Gastrocnemius medialis (tissue), 4 donors: ENCODE data around the gene KRT82. TPM values are rescaled to one million over a fixed set of nuclear protein-coding genes. Genes with fewer than 3 reads are reported as not detected.

Experiments
- ATAC-seq, 2 donors: fragments of 150-250 bp; one replicate each; pipeline ENCODE4 v1.9.1; 2016
- DNase-seq, 2 donors: peaks; one replicate each; pipeline ENCODE4 v3.0.0-alpha.2; 2019
- H3K27ac ChIP-seq, 4 donors: fragments of 200-600 bp; sonication (generic); 1 replicate in 1 of 4; 2 replicates in 3 of 4; pipeline ENCODE4 v1.5.1; 2016 to 2018; ENCODE audit warnings: mild to moderate bottlenecking in 2 of 4, moderate library complexity in 1 of 4
- H3K27me3 ChIP-seq, 3 donors: fragments of 200-600 bp; sonication (generic) in 2 of 3; 1 replicate in 1 of 3; 2 replicates in 2 of 3; pipeline versions ENCODE4 v1.5.1 to v1.6.0; 2016 to 2019; ENCODE audit warnings: mild to moderate bottlenecking in 1 of 3, moderate library complexity in 1 of 3
- H3K36me3 ChIP-seq, 2 donors: fragments of 200-600 bp; sonication (generic) in 1 of 2; one replicate each; pipeline ENCODE4 v1.5.1; 2017 to 2018
- H3K4me1 ChIP-seq, 2 donors: fragments of 200-600 bp; sonication (generic) in 1 of 2; one replicate each; pipeline ENCODE4 v1.5.1; 2016 to 2017; ENCODE audit warnings: mild to moderate bottlenecking in 2 of 2
- H3K4me3 ChIP-seq, 4 donors: fragments of 200-600 bp; sonication (generic) in 3 of 4; 1 replicate in 1 of 4; 2 replicates in 3 of 4; pipeline ENCODE4 v1.5.1; 2016 to 2019; ENCODE audit warnings: mild to moderate bottlenecking in 2 of 4
- H3K9me3 ChIP-seq, 3 donors: fragments of 200-600 bp; sonication (generic) in 2 of 3; 1 replicate in 1 of 3; 2 replicates in 2 of 3; pipeline ENCODE4 v1.5.1; 2016 to 2019
- POLR2A ChIP-seq, 2 donors: fragments of 450-650 bp; IDR thresholded peaks; one replicate each; pipeline ENCODE4 v1.6.1; 2017; ENCODE audit warnings: antibody characterized with exemption in 2 of 2, mild to moderate bottlenecking in 2 of 2, moderate library complexity in 2 of 2
- in situ Hi-C, 4 donors: fragments of 200-750 bp; cut with MboI; loops; one replicate each; pipeline versions ENCODE4 v1.15.0 to v1.8.0; 2017; ENCODE audit warnings: low sequenced_read_pairs in 4 of 4
- intact Hi-C: fragments of 100-400 bp; cut with DNase I; formaldehyde crosslinking; loops from one replicate; pipeline ENCODE4 v1.15.1; 2023; ENCODE audit warnings: low total_unique reads
- total RNA-seq, 4 donors: library from RNA; depleted of rRNA; stranded (reverse); fragments of >200 nt; gene quantifications; one replicate each; pipeline versions ENCODE4 v1.1.0 to v1.2.3, GENCODE V29; 2016
- TF ChIP-seq, protein P1 (sequence below), 5 experiments: fragments of 450-650 bp in 3 of 5; fragments of 200-600 bp in 2 of 5; sonication (generic) in 2 of 5; IDR thresholded peaks in 4 of 5; conservative IDR thresholded peaks in 1 of 5; 1 replicate in 4 of 5; 2 replicates in 1 of 5; pipeline ENCODE4 v1.5.1; 2016 to 2019; ENCODE audit warnings: antibody characterized with exemption in 5 of 5, mild to moderate bottlenecking in 3 of 5, moderate library complexity in 3 of 5

KRT82 gene
- total RNA-seq, 4 donors from 2014 or later: not detected

DNA sequence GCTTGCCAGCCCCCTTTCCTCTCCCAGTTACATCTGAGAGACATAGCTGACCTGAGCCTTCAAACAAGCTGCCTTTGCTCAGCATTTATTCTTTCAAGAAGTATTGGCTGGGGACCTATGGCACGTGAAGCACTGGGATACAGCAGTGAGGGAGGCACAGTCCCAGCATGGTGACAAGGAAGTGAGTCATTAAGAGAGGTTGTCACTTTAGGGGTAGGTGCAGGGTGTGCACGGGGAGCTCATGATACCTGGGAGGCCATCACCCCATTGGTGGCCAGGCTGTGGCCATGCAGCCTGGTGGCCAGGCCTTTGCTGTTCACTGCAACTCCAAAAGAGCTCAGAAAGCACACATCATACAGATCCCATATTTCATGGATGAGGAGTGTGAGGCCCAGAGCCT lies 33.7 kb upstream of the KRT82 start:
- H3K4me3 ChIP-seq: no peak overlapping the region
- in situ Hi-C loops: no loop called here
- TF ChIP-seq POLR2A (IDR thresholded peaks at IDR 0.05): no peak
- TF ChIP-seq, protein P1, sequence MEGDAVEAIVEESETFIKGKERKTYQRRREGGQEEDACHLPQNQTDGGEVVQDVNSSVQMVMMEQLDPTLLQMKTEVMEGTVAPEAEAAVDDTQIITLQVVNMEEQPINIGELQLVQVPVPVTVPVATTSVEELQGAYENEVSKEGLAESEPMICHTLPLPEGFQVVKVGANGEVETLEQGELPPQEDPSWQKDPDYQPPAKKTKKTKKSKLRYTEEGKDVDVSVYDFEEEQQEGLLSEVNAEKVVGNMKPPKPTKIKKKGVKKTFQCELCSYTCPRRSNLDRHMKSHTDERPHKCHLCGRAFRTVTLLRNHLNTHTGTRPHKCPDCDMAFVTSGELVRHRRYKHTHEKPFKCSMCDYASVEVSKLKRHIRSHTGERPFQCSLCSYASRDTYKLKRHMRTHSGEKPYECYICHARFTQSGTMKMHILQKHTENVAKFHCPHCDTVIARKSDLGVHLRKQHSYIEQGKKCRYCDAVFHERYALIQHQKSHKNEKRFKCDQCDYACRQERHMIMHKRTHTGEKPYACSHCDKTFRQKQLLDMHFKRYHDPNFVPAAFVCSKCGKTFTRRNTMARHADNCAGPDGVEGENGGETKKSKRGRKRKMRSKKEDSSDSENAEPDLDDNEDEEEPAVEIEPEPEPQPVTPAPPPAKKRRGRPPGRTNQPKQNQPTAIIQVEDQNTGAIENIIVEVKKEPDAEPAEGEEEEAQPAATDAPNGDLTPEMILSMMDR (IDR thresholded peaks at IDR 0.05 in 4 of 5, conservative IDR thresholded peaks at IDR 0.05 in 1 of 5): no peak
- no peak for DNase-seq
- intact Hi-C loops: no loop called here
- no peak overlapping the region for H3K27ac ChIP-seq
- no peak for ATAC-seq
- no peaks in the 10 kb centered on the region for H3K36me3 ChIP-seq
- H3K9me3 ChIP-seq: no peaks in the 10 kb centered on the region
- no peaks in the 10 kb centered on the region for H3K4me1 ChIP-seq
- peaks cover 0 to 5% (median 2%) of the 10 kb centered on the region in 3 donors for H3K27me3 ChIP-seq

DNA sequence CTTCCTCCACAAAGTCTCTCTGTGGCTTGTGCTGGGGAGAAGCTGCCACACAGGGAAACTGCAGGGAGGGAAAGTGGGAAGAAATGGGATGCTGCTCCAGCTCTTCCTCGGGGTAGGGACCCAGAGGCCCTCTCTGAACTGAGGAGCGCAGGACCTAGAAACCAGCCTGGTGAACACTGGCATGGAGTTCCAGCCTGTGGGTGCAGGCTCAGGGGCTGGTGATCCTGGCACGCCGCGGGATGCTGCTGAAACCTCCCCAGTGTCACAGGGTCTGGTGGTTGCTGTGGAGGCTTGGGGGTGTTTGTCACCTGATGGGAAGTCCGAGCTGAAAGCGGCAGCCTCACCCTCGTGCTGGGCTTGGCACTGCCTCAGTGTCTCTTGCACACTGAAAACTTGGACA lies 33.3 kb upstream of the KRT82 start:
- no peaks in the 10 kb centered on the region for H3K9me3 ChIP-seq
- H3K27ac ChIP-seq: no peak overlapping the region
- ATAC-seq (no peak), DNase-seq (no peak)
- H3K4me3 ChIP-seq: no peak overlapping the region
- H3K36me3 ChIP-seq: no peaks in the 10 kb centered on the region
- intact Hi-C loops: no loop called here
- in situ Hi-C loops: no loop called here
- TF ChIP-seq, protein P1 (IDR thresholded peaks at IDR 0.05 in 4 of 5, conservative IDR thresholded peaks at IDR 0.05 in 1 of 5): no peak
- no peak for TF ChIP-seq POLR2A (IDR thresholded peaks at IDR 0.05)
- no peaks in the 10 kb centered on the region for H3K4me1 ChIP-seq
- H3K27me3 ChIP-seq: peaks cover 0 to 6% (median 5%) of the 10 kb centered on the region in 3 donors

GRCh38 chr12:52438305-52439301 lies 32.5 kb upstream of the KRT82 start:
- DNase-seq (no peak), ATAC-seq (no peak)
- intact Hi-C loops: no loop called here
- Histone ChIP-seq H3K9me3 (no peaks in the 10 kb centered on the region), H3K4me3 (no peak overlapping the region), H3K4me1 (no peaks in the 10 kb centered on the region), H3K27ac (no peak overlapping the region), H3K27me3 (peaks cover 0 to 9% (median 5%) of the 10 kb centered on the region in 3 donors), H3K36me3 (no peaks in the 10 kb centered on the region)
- in situ Hi-C loops: no loop called here
- TF ChIP-seq, protein P1 (IDR thresholded peaks at IDR 0.05 in 4 of 5, conservative IDR thresholded peaks at IDR 0.05 in 1 of 5): no peak
- TF ChIP-seq POLR2A (IDR thresholded peaks at IDR 0.05): no peak

GRCh38 chr12:52437508-52437907 lies 31.4 kb upstream of the KRT82 start:
- H3K4me1 ChIP-seq: no peaks in the 10 kb centered on the region
- no peak overlapping the region for H3K27ac ChIP-seq
- no peaks in the 10 kb centered on the region for H3K9me3 ChIP-seq
- peaks cover 2 to 12% (median 9%) of the 10 kb centered on the region in 3 donors for H3K27me3 ChIP-seq
- H3K4me3 ChIP-seq: no peak overlapping the region
- TF ChIP-seq POLR2A (IDR thresholded peaks at IDR 0.05): no peak
- TF ChIP-seq, protein P1 (IDR thresholded peaks at IDR 0.05 in 4 of 5, conservative IDR thresholded peaks at IDR 0.05 in 1 of 5): no peak
- in situ Hi-C loops (no loop called here), intact Hi-C loops (no loop called here)
- H3K36me3 ChIP-seq: no peaks in the 10 kb centered on the region
- no peak for ATAC-seq
- DNase-seq: no peak
